LNCAP (cell line): ENCODE data around the gene SOX5.

ENCODE experiments used
- TF ChIP-seq, protein P1 (sequence below): fragments of 450-650 bp; IDR thresholded peaks from 2 replicates; pipeline ENCODE4 v1.5.1; 2017; ENCODE audit warnings: mild to moderate bottlenecking

The SOX5 gene

DNA sequence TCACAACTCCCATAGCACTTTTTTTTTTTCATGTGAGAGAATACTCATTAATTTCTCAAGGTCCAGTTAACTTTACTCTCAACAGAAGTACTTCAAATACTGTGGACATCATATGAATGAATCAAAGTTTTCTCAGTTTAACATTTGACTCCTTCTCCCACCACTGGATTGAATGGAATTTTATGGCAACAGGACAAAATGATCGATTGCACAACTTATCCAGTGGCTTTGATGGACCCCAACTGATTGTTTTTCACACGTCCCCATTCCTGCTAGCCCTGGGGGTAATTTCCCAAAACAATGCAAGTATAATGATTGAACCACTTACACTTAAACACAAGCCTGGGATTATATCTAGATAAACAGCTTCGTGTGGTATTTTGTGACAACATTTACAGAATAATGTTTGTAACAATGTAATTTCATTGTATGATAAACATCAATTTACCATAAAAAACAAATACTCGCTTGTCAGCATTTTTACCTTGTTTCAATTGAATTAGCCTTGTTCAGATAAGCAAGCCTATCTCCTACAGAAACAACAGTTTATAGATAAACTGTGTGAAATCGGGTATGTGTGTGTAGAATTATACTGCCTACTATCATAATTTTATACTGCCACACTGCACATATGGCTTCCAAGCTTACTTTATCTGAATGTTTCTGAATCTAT, 60.9 kb downstream of the SOX5 start:
- TF ChIP-seq, protein P1, sequence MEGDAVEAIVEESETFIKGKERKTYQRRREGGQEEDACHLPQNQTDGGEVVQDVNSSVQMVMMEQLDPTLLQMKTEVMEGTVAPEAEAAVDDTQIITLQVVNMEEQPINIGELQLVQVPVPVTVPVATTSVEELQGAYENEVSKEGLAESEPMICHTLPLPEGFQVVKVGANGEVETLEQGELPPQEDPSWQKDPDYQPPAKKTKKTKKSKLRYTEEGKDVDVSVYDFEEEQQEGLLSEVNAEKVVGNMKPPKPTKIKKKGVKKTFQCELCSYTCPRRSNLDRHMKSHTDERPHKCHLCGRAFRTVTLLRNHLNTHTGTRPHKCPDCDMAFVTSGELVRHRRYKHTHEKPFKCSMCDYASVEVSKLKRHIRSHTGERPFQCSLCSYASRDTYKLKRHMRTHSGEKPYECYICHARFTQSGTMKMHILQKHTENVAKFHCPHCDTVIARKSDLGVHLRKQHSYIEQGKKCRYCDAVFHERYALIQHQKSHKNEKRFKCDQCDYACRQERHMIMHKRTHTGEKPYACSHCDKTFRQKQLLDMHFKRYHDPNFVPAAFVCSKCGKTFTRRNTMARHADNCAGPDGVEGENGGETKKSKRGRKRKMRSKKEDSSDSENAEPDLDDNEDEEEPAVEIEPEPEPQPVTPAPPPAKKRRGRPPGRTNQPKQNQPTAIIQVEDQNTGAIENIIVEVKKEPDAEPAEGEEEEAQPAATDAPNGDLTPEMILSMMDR = no peak

DNA sequence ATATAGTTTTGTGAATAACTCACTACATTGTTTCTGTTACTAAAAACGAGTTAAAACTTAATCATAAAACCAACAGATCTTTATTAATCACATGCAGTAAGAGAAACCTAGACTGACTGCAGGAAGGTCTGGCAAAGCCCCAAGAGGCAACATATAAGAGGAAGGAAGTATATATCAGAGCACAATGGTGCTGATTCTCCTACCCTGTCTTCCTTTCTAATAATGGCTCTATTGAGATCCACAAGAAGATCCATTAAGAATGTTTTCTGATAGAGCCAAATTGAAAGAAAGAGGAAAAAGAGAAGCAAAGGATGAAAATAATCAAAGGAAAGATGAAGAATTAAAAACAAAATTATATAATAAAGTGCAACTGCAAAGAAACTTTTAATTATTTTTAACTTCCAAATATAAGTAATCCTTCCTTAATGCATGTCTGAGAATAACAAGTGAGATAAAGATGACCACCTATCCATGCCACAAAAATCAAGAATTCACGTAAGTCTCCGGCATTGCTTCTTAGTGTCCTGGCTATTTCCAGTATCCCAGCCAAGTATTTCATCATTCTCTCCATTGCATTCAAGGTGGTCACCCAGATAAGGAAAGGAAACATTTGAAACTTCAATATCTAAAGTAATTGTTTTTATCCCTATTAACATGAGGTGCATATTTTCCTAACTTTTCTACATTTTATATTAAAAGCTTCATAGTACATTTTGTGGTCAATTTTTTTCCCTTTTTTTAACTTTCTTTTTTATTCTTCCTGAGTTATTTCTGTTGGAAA, 62.2 kb downstream of the SOX5 start:
- TF ChIP-seq, protein P1 = no peak

DNA sequence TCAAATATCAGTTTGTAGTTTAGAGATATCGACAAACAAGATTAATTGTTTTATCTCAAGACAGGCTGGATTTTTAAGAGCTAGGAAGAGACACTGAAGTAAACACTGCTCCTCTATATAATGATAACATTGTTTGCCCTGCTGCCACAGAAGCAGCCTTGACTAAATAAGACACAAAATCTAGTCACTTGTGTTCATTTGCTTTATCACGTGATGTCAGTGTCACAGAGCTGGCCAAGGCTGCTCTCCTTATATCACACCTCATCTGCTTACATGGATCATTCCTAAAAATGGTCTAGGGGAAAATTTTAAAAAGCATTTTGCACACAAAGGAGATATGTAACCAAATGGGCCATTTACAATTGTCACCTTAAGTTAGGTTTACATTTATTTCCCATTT, 64.1 kb downstream of the SOX5 start:
- TF ChIP-seq, protein P1 = no peak

DNA sequence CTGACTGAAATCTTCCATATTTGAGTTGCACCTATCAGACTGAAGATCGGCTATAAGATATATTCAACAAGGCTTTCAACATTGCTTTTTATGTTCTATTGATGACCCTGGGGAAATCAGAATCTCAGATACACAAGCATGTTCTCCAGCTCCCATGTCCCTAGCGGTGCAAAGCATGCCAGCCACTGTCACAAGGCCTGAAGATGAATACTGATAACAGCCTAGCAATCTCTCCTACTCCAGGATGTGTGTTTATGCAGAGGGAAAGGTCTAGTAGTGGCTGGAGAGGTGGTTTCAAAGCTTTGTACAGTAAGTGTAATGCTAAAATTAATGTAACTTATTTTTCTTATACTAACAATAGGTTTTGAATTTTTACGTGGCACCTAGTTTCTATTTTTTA, 64.6 kb downstream of the SOX5 start:
- TF ChIP-seq, protein P1 = no peak

DNA sequence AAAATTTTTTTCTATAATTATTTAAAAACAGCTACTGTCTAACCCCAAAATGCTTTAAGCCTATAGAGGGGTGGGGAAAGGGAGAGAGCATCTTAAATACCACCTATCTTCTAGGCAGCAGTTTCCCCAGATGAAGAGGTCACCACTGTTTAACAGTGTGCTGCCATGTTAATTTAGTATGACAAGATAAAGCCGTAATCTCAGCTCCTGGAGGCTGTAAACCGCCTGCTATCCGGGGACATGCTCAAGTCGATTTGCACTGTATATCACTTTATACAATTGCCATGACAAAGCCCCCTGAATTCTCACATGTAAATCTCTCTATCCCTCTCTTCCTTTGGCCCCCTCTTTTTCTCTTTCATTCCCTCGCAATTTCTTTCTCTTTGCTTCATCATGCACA, 68.5 kb downstream of the SOX5 start:
- TF ChIP-seq, protein P1 = no peak

DNA sequence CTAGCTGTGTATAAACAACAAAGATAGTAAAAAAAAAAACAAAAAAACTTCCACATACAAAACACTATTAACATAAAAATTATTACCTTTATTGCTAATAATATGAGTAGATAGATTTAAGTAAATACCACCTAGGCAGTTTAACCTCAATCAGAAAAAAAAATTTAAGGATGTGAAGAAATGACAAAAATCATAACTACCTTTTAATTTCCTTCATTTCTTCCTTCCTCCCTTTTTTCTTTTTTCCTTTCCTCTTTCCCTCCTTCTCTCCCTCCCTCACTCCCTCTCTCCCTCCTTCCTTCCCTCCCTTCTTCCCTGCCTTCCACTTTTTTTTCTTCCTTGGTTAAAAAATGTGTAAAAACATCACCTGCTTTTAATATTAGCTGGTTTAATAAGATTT, 81.7 kb downstream of the SOX5 start:
- TF ChIP-seq, protein P1 = no peak

DNA sequence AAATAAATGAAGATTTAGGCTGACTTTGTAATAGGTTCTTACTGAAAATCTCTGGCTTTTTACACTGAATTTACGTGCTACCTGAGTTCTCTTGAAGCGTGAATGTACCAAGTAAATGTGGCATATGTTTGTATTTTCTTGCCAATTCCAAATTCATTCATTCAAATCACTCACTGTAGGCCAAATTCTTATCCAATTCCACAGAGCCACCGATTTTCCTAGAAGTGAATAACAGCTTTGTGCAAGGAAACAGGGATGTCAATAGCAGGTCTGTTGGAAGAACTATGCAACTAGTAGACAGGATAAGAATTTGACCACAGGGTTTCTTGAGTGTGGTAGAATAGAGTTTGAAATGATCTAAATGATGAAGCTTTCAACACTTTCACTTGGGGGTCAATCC, 86.8 kb downstream of the SOX5 start:
- TF ChIP-seq, protein P1 = no peak
